B cell (primary cell): ENCODE results near the gene WRAP73.

Source experiments
- CTCF ChIP-seq: fragments of 200-600 bp; IDR thresholded peaks from one replicate; pipeline ENCODE4 v1.8.0; 2022; ENCODE audit warnings: antibody characterized with exemption, mild to moderate bottlenecking
- EZH2 ChIP-seq: IDR thresholded peaks from 2 replicates; pipeline ENCODE4 v1.6.1; 2012; ENCODE audit warnings: borderline replicate concordance, low read depth, mild to moderate bottlenecking, moderate library complexity, low read length; ENCODE audit not compliant: insufficient read depth, poor library complexity, severe bottlenecking

GRCh38 chr1:3675436-3675835, 25.5 kb upstream of the WRAP73 start:
- TF ChIP-seq EZH2: no peak
- TF ChIP-seq CTCF: no peak
